Measurements from ENCODE around the gene MRPL3. TPM values are rescaled to one million over a fixed set of nuclear protein-coding genes. Genes with fewer than 3 reads are reported as not detected.

Gene MRPL3
- polyA plus RNA-seq, 1 of the 3 experiments (the other 2 are of a cell fraction): 73.7 TPM

DNA sequence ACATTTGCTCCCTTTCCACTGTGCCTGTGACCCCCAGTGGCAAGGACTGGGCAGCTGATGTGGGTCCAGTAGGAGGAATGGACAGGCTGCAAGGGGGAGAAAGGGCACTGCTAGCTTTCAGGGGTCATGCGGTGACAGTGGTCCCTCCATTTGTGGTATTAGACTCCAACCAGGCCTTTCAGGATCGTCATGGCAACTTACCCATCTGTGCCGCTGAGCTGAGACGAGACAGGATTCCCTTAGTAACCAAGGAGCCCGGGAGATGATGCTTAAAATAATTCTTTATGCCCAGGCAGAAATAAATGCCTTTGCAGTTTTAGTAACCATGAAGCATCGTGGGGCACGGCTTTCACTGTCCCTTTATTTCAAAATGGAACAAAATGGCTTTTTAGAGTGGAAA is 15.9 kb upstream of the MRPL3 start:
- ChIA-PET CTCF (interaction anchor here (1.3 kb wide), 1 partner anchor 519 kb away, joined by 4 read pairs; no protein-coding TSS in a partner anchor), POLR2A (no interaction called here)
- no peaks in the 10 kb centered on the region for H3K9me3 ChIP-seq
- no peaks in the 10 kb centered on the region for H3K9me2 ChIP-seq
- no peak overlapping the region for H3K4me2 ChIP-seq
- no peaks in the 10 kb centered on the region for H3F3A ChIP-seq (replicated peaks; ENCODE audit: insufficient read depth)
- no peak overlapping the region for H3K9ac ChIP-seq
- no peaks in the 10 kb centered on the region for H3K4me1 ChIP-seq (ENCODE audit: control insufficient read depth in 1 of 2, insufficient read depth in 2 of 2, low read depth in 1 of 2, low read length in 1 of 2)
- no peak overlapping the region for H3K27ac ChIP-seq (ENCODE audit: low read depth in 2 of 2, low read length in 1 of 2)
- no peaks in the 10 kb centered on the region for H3K27me3 ChIP-seq (ENCODE audit: insufficient read depth)
- H3K4me3 ChIP-seq (ENCODE audit: low read depth in 2 of 2, low read length in 1 of 2): no peak overlapping the region
- no peak for DNase-seq
- no peaks in the 10 kb centered on the region for H4K20me1 ChIP-seq (ENCODE audit: insufficient read depth)
- no peaks in the 10 kb centered on the region for H3K79me2 ChIP-seq (ENCODE audit: insufficient read depth)
- no peaks in the 10 kb centered on the region for H3K36me3 ChIP-seq (replicated peaks in 1 of 2; ENCODE audit: control insufficient read depth in 1 of 2, insufficient read depth in 2 of 2, low read length in 1 of 2)
- H2AFZ ChIP-seq (ENCODE audit: low read depth): no peak overlapping the region
- 54% methylated on average over 7 of the region's 7 CpGs for WGBS (ENCODE audit: low lambda C conversion rate)
- no peak for TF ChIP-seq NRF1 (IDR thresholded peaks at IDR 0.05; ENCODE audit: low read depth, low read length)
- no peak for TF ChIP-seq IRF3 (IDR thresholded peaks at IDR 0.05; ENCODE audit: low read depth, low read length)
- TF ChIP-seq, protein P1, sequence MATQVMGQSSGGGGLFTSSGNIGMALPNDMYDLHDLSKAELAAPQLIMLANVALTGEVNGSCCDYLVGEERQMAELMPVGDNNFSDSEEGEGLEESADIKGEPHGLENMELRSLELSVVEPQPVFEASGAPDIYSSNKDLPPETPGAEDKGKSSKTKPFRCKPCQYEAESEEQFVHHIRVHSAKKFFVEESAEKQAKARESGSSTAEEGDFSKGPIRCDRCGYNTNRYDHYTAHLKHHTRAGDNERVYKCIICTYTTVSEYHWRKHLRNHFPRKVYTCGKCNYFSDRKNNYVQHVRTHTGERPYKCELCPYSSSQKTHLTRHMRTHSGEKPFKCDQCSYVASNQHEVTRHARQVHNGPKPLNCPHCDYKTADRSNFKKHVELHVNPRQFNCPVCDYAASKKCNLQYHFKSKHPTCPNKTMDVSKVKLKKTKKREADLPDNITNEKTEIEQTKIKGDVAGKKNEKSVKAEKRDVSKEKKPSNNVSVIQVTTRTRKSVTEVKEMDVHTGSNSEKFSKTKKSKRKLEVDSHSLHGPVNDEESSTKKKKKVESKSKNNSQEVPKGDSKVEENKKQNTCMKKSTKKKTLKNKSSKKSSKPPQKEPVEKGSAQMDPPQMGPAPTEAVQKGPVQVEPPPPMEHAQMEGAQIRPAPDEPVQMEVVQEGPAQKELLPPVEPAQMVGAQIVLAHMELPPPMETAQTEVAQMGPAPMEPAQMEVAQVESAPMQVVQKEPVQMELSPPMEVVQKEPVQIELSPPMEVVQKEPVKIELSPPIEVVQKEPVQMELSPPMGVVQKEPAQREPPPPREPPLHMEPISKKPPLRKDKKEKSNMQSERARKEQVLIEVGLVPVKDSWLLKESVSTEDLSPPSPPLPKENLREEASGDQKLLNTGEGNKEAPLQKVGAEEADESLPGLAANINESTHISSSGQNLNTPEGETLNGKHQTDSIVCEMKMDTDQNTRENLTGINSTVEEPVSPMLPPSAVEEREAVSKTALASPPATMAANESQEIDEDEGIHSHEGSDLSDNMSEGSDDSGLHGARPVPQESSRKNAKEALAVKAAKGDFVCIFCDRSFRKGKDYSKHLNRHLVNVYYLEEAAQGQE (IDR thresholded peaks at IDR 0.05; ENCODE audit: low read depth, low read length): no peak
- TF ChIP-seq YY1 (IDR thresholded peaks at IDR 0.05; ENCODE audit: low read depth): no peak
- TF ChIP-seq, protein P2, sequence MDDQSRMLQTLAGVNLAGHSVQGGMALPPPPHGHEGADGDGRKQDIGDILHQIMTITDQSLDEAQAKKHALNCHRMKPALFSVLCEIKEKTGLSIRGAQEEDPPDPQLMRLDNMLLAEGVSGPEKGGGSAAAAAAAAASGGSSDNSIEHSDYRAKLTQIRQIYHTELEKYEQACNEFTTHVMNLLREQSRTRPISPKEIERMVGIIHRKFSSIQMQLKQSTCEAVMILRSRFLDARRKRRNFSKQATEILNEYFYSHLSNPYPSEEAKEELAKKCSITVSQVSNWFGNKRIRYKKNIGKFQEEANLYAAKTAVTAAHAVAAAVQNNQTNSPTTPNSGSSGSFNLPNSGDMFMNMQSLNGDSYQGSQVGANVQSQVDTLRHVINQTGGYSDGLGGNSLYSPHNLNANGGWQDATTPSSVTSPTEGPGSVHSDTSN (IDR thresholded peaks at IDR 0.05): no peak
- no peak for TF ChIP-seq SIN3A (IDR thresholded peaks at IDR 0.05; ENCODE audit: borderline replicate concordance, low read depth, low read length)
- TF ChIP-seq FOXM1 (IDR thresholded peaks at IDR 0.05; ENCODE audit: low read depth): no peak
- TF ChIP-seq TEAD4 (IDR thresholded peaks at IDR 0.05; ENCODE audit: borderline replicate concordance, insufficient read depth): no peak
- no peak for TF ChIP-seq ZBTB33 (IDR thresholded peaks at IDR 0.05; ENCODE audit: borderline replicate concordance, low read depth)
- TF ChIP-seq GABPA (IDR thresholded peaks at IDR 0.05; ENCODE audit: low read depth): no peak
- TF ChIP-seq FOSL2 (IDR thresholded peaks at IDR 0.05; ENCODE audit: borderline replicate concordance, low read depth): no peak
- no peak for TF ChIP-seq GATA2 (CRISPR knock-in tag; IDR thresholded peaks at IDR 0.05)
- TF ChIP-seq ELF1 (IDR thresholded peaks at IDR 0.05): no peak
- no peak for TF ChIP-seq RAD21 (IDR thresholded peaks at IDR 0.05; ENCODE audit: low read length)
